ENCODE measurements around the gene C16orf95. TPM values are rescaled to one million over a fixed set of nuclear protein-coding genes. Genes with fewer than 3 reads are reported as not detected.

The C16orf95 gene
- total and polyA plus RNA-seq, 4 donors: 2.0 to 6.2 (median 4.6) TPM

GRCh38 chr16:87321336-87322107, 4.3 kb upstream of the C16orf95 start:
- H3K9me3 ChIP-seq (ENCODE audit: control insufficient read depth in 4 of 4, low read length in 3 of 4): no peaks in the 10 kb centered on the region
- peaks cover 2 to 17% (median 12%) of the 10 kb centered on the region in 4 donors for H3K4me1 ChIP-seq (ENCODE audit: control insufficient read depth in 4 of 4, insufficient read depth in 4 of 4, low read length in 3 of 4)
- DNase-seq (ENCODE audit: low spot score): no peak
- TF ChIP-seq MAX (IDR thresholded peaks at IDR 0.05) (no peak), JUND (IDR thresholded peaks at IDR 0.05) (no peak), NR2F2 (IDR thresholded peaks at IDR 0.05) (no peak), ZBTB33 (IDR thresholded peaks at IDR 0.05) (no peak), FOXA1 (IDR thresholded peaks at IDR 0.05) (no peak), RAD21 (IDR thresholded peaks at IDR 0.05) (no peak), GABPA (IDR thresholded peaks at IDR 0.05 in 1 of 2, conservative IDR thresholded peaks at IDR 0.05 in 1 of 2) (no peak), SP1 (IDR thresholded peaks at IDR 0.05) (no peak), YY1 (IDR thresholded peaks at IDR 0.05) (no peak), HNF4A (conservative IDR thresholded peaks at IDR 0.05) (no peak), CTCF (IDR thresholded peaks at IDR 0.05; ENCODE audit: low read depth, low read length, missing input control) (no peak), TAF1 (conservative IDR thresholded peaks at IDR 0.05) (no peak), REST (IDR thresholded peaks at IDR 0.05) (no peak), RXRA (IDR thresholded peaks at IDR 0.05) (no peak)
- no peak overlapping the region for H3K27ac ChIP-seq (ENCODE audit: low read depth in 1 of 2, low read length in 2 of 2)
- H3K27me3 ChIP-seq (ENCODE audit: control insufficient read depth in 4 of 4, insufficient read depth in 4 of 4, low read length in 3 of 4): no peaks in the 10 kb centered on the region
- no peak overlapping the region for H3K4me3 ChIP-seq (ENCODE audit: low read depth in 1 of 3, low read length in 3 of 3)
- no peak overlapping the region for H3K9ac ChIP-seq (ENCODE audit: low read depth in 1 of 2, low read length in 2 of 2)
- WGBS: 90% methylated on average over 20 of the region's 20 CpGs
- H3K36me3 ChIP-seq (ENCODE audit: control insufficient read depth in 4 of 4, insufficient read depth in 3 of 4, low read depth in 1 of 4, low read length in 3 of 4): no peaks in the 10 kb centered on the region

All from liver (tissue), 9 donors.